K562 (cell line): Measurements from ENCODE around the gene TTLL10. TPM values are rescaled to one million over a fixed set of nuclear protein-coding genes. Genes with fewer than 3 reads are reported as not detected.
A peak's percentile ranks its signal among the peaks of the same experiment; 100 is the strongest.

Experiments used
- ATAC-seq: fragments of 200-7000 bp; cut with Tn5 transposase; 3 replicates; pipeline ENCODE4 v1.9.1; 2020; ENCODE audit warnings: moderate library complexity
- BruUV-seq: library from RNA; stranded (reverse); fragments of 400-500 nt; replicated peaks from 2 replicates; lab custom pipeline; 2021; lab: Mats Ljungman, UMichigan
- CTCF ChIA-PET: fragments of 300-600 bp; formaldehyde crosslinking; extraction: SDS; loops from one replicate; lab custom pipeline; 2021; ENCODE audit warnings: low intra/inter-chr PET ratio; lab: Yijun Ruan, JAX
- POLR2A ChIA-PET: fragments of 300-600, 350-650 bp; sonication (Branson Sonifier 250); formaldehyde crosslinking; extraction: SDS; loops from one replicate; lab custom pipeline; 2021; ENCODE audit warnings: antibody characterized with exemption, inconsistent platforms; lab: Yijun Ruan, JAX
- DNase-seq, 4 experiments: peaks; one replicate each; pipeline versions ENCODE4 v3.0.0 to v3.0.0-alpha.2; 2011 to 2018; ENCODE audit warnings: low spot score in 3 of 4, mixed read lengths in 3 of 4; ENCODE audit errors: extremely low read depth in 1 of 4
- FAIRE-seq: peaks from 2 replicates; lab custom pipeline; 2011; peaks lifted over from hg19 to GRCh38; lab: Jason Lieb, UNC
- H2AFZ ChIP-seq: 2 replicates; pipeline ENCODE4 v1.6.0; 2011; ENCODE audit warnings: low read depth, low read length, control low read depth, inconsistent platforms
- H3K27ac ChIP-seq: fragments of 200-600 bp; 3 replicates; pipeline ENCODE4 v1.8.0; 2011; ENCODE audit warnings: low read depth, mild to moderate bottlenecking, control low read depth, inconsistent platforms, low read length, moderate library complexity, mixed read lengths; ENCODE audit errors: extremely low read depth
- H3K27me3 ChIP-seq, 2 experiments: fragments of 300-600 bp in 1 of 2; 2 replicates in 1 of 2; 3 replicates in 1 of 2; pipeline versions ENCODE4 v1.6.0 to v1.8.0; 2011; ENCODE audit warnings: inconsistent platforms in 2 of 2, low read length in 2 of 2, mild to moderate bottlenecking in 1 of 2, mixed read lengths in 1 of 2, moderate library complexity in 1 of 2; ENCODE audit not compliant: control insufficient read depth in 2 of 2, insufficient read depth in 2 of 2
- H3K36me3 ChIP-seq: fragments of 300-600 bp; 3 replicates; pipeline ENCODE4 v1.8.0; 2011; ENCODE audit warnings: mild to moderate bottlenecking, low read length, inconsistent platforms; ENCODE audit not compliant: control insufficient read depth, insufficient read depth
- H3K4me1 ChIP-seq, 2 experiments: fragments of 200-600 bp in 1 of 2; replicated peaks in 1 of 2; 2 replicates in 1 of 2; 3 replicates in 1 of 2; pipeline versions ENCODE4 v1.5.1 to v1.8.0; 2011; ENCODE audit warnings: inconsistent platforms in 2 of 2, low read length in 2 of 2, mild to moderate bottlenecking in 1 of 2, mixed read lengths in 1 of 2, moderate library complexity in 1 of 2; ENCODE audit not compliant: control insufficient read depth in 2 of 2, insufficient read depth in 2 of 2
- H3K4me2 ChIP-seq: 2 replicates; pipeline ENCODE4 v1.6.1; 2011; ENCODE audit warnings: low read length, control low read depth, inconsistent platforms, mixed read lengths; ENCODE audit not compliant: insufficient read depth
- H3K4me3 ChIP-seq: fragments of 200-600 bp; sonication (generic), shearing (Covaris generic); 2 replicates; pipeline ENCODE4 v1.5.1; 2016; ENCODE audit warnings: control low read depth, inconsistent platforms
- H3K79me2 ChIP-seq: fragments of 200-600 bp; 3 replicates; pipeline ENCODE4 v1.8.0; 2011; ENCODE audit warnings: low read length, inconsistent platforms; ENCODE audit not compliant: control insufficient read depth, insufficient read depth
- H3K9ac ChIP-seq, 2 experiments: 2 replicates each; pipeline versions ENCODE4 v1.6.0 to v1.6.1; 2011; ENCODE audit warnings: low read depth in 2 of 2, low read length in 2 of 2, control low read depth in 1 of 2, inconsistent platforms in 1 of 2, mild to moderate bottlenecking in 1 of 2, mixed read lengths in 1 of 2; ENCODE audit not compliant: insufficient read depth in 1 of 2
- H3K9me1 ChIP-seq: one replicate; pipeline ENCODE4 v1.6.0; 2011; ENCODE audit warnings: inconsistent platforms, mild to moderate bottlenecking, low read length, moderate library complexity; ENCODE audit not compliant: control insufficient read depth, insufficient read depth
- H3K9me3 ChIP-seq: replicated peaks from 2 replicates; pipeline ENCODE4 v1.5.1; 2011; ENCODE audit warnings: low read depth, low read length, inconsistent platforms; ENCODE audit not compliant: control insufficient read depth, insufficient read depth
- H4K20me1 ChIP-seq: replicated peaks from 2 replicates; pipeline ENCODE4 v1.6.1; 2011; ENCODE audit warnings: low read length, inconsistent platforms, mixed read lengths; ENCODE audit not compliant: control insufficient read depth, insufficient read depth
- FIP1L1 ChIP-seq: fragments of 200-400 bp; formaldehyde crosslinking; IDR thresholded peaks from 2 replicates; pipeline ENCODE4 v1.6.1; 2018; ENCODE audit warnings: mild to moderate bottlenecking, low read depth, low read length; ENCODE audit not compliant: poor library complexity, severe bottlenecking
- POLR2AphosphoS5 ChIP-seq: IDR thresholded peaks from 2 replicates; pipeline ENCODE4 v1.6.1; 2011; ENCODE audit warnings: mild to moderate bottlenecking, low read depth, low read length, moderate library complexity; ENCODE audit not compliant: control insufficient read depth, insufficient read depth
- RBFOX2 ChIP-seq: fragments of 200-400 bp; formaldehyde crosslinking; IDR thresholded peaks from 2 replicates; pipeline ENCODE4 v1.6.1; 2017; ENCODE audit warnings: low read depth, mild to moderate bottlenecking, low read length, moderate library complexity
- ZNF224 ChIP-seq: sonication (generic); formaldehyde crosslinking; IDR thresholded peaks from 2 replicates; pipeline ENCODE4 v1.8.0; 2022; ENCODE audit warnings: mild to moderate bottlenecking, missing genetic modification reagents
- WGBS: fragments of 100-300 bp; shearing (Covaris generic); methylation state at CpG from one replicate; pipeline ENCODE4 v1.1.6; 2016; ENCODE audit warnings: low coverage, mixed read lengths; ENCODE audit not compliant: insufficient coverage; ENCODE audit errors: missing lambda C conversion rate; 5-methylcytosine and 5-hydroxymethylcytosine counted together
- in situ Hi-C: fragments of 300-500 bp; cut with MboI; formaldehyde crosslinking; loops from 4 replicates; pipeline ENCODE4 v1.15.0; 2018; ENCODE audit warnings: inconsistent platforms, mixed read lengths
- intact Hi-C: fragments of 100-400 bp; cut with micrococcal nuclease; formaldehyde crosslinking; loops from 2 replicates; pipeline ENCODE4 v1.14.2; 2022
- polyA plus RNA-seq, 8 experiments: library from polyadenylated mRNA; depleted of rRNA in 4 of 8; stranded (reverse) in 5 of 8; unstranded in 3 of 8; fragments of >200 nt; fragmentation: Nextera tagmentation in 2 of 8; fragmentation: Illumina TruSeq in 1 of 8; extraction: Ambion mirVana in 2 of 8; extraction: Trizol in 1 of 8; gene quantifications; 2 replicates each; pipeline versions ENCODE4 v1.2.1 to v1.2.3, GENCODE V29; 2011 to 2014; ENCODE audit warnings: inconsistent platforms in 1 of 8, missing spikeins in 1 of 8
- total RNA-seq, 7 experiments: library from RNA; depleted of rRNA in 6 of 7; stranded (reverse); fragments of >200 nt in 6 of 7; fragmentation: Illumina TruSeq in 2 of 7; extraction: Trizol in 2 of 7; gene quantifications; 2 replicates each; pipeline versions ENCODE4 v1.2.1 to v1.2.3, GENCODE V29; 2011 to 2021; ENCODE audit warnings: low replicate concordance in 1 of 7
- TF ChIP-seq, protein P1 (sequence below): fragments of 450-650 bp; formaldehyde crosslinking; IDR thresholded peaks from 2 replicates; pipeline ENCODE4 v1.4.0; 2022; ENCODE audit warnings: missing genetic modification characterization

TTLL10 gene
- total and polyA plus RNA-seq, 9 of the 15 experiments (the other 6 are each of a cell fraction or from before 2014, with no cell fraction given) = not detected

DNA sequence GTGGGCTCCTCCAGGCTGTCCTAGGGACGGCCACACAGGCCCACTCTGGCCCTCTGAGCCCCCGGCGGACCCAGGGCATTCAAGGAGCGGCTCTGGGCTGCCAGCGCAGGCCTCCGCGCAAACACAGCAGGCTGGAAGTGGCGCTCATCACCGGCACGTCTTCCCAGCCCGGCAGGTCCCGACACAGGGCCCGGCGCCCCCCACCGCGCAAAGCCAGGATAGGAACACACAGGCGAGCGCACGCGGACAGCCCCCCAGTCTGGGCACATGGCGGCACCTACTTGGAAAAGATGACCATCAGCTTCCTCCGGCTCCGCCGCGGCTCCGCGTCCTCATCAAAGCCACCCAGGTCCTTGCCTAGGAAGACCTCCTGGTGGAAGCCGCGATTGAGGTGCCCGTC is 54.5 kb downstream of the TTLL10 start:
- no peaks in the 10 kb centered on the region for H3K27me3 ChIP-seq
- H3K9me1 ChIP-seq = no peaks in the 10 kb centered on the region
- peaks cover 6% of the 10 kb centered on the region; the same call in 1 of the 2 replicates for H4K20me1 ChIP-seq
- DNase-seq = no peak
- H2AFZ ChIP-seq = no peak overlapping the region
- no peak overlapping the region; a peak in 1 of 4 replicates for H3K9ac ChIP-seq
- intact Hi-C loops (no loop called here), in situ Hi-C loops (no loop called here)
- peaks cover 6 to 68% of the 10 kb centered on the region in 2 experiments; a peak in 4 of 5 replicates for H3K4me1 ChIP-seq
- no TSS peak for BruUV-seq
- H3K79me2 ChIP-seq = peaks cover 83% of the 10 kb centered on the region
- no peak for ATAC-seq
- H3K36me3 ChIP-seq = peaks cover 71% of the 10 kb centered on the region; the same call in 2 of the 3 replicates
- H3K9me3 ChIP-seq = peaks cover 5% of the 10 kb centered on the region
- no peak for FAIRE-seq
- H3K27ac ChIP-seq = no peak overlapping the region
- WGBS = 96% methylated on average over 28 of the region's 30 CpGs
- no peak overlapping the region for H3K4me2 ChIP-seq
- TF ChIP-seq FIP1L1 (peak; percentile 27), ZNF224 (CRISPR knock-in tag) (no peak), POLR2AphosphoS5 (0 out of 2 replicates have a peak, but pooled peaks have one; percentile 8), RBFOX2 (peak; percentile 21; the same call in 1 of the 2 replicates)
- TF ChIP-seq, protein P1, sequence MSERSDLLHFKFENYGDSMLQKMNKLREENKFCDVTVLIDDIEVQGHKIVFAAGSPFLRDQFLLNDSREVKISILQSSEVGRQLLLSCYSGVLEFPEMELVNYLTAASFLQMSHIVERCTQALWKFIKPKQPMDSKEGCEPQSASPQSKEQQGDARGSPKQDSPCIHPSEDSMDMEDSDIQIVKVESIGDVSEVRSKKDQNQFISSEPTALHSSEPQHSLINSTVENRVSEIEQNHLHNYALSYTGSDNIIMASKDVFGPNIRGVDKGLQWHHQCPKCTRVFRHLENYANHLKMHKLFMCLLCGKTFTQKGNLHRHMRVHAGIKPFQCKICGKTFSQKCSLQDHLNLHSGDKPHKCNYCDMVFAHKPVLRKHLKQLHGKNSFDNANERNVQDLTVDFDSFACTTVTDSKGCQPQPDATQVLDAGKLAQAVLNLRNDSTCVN (CRISPR knock-in tag) = no peak
- ChIA-PET POLR2A (interaction anchor here (1.3 kb wide), 1 partner anchor 23 kb away, joined by 5 read pairs; no protein-coding TSS in a partner anchor), CTCF (no interaction called here)
- H3K4me3 ChIP-seq = no peak overlapping the region
